Measurements from ENCODE around the gene SEMA6D. TPM values are rescaled to one million over a fixed set of nuclear protein-coding genes. Genes with fewer than 3 reads are reported as not detected.

SEMA6D gene, protein sequence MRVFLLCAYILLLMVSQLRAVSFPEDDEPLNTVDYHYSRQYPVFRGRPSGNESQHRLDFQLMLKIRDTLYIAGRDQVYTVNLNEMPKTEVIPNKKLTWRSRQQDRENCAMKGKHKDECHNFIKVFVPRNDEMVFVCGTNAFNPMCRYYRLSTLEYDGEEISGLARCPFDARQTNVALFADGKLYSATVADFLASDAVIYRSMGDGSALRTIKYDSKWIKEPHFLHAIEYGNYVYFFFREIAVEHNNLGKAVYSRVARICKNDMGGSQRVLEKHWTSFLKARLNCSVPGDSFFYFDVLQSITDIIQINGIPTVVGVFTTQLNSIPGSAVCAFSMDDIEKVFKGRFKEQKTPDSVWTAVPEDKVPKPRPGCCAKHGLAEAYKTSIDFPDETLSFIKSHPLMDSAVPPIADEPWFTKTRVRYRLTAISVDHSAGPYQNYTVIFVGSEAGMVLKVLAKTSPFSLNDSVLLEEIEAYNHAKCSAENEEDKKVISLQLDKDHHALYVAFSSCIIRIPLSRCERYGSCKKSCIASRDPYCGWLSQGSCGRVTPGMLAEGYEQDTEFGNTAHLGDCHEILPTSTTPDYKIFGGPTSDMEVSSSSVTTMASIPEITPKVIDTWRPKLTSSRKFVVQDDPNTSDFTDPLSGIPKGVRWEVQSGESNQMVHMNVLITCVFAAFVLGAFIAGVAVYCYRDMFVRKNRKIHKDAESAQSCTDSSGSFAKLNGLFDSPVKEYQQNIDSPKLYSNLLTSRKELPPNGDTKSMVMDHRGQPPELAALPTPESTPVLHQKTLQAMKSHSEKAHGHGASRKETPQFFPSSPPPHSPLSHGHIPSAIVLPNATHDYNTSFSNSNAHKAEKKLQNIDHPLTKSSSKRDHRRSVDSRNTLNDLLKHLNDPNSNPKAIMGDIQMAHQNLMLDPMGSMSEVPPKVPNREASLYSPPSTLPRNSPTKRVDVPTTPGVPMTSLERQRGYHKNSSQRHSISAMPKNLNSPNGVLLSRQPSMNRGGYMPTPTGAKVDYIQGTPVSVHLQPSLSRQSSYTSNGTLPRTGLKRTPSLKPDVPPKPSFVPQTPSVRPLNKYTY
- polyA plus RNA-seq (108 TPM in 2 replicates), polyA minus RNA-seq (294 and 336 TPM in 2 replicates)

DNA sequence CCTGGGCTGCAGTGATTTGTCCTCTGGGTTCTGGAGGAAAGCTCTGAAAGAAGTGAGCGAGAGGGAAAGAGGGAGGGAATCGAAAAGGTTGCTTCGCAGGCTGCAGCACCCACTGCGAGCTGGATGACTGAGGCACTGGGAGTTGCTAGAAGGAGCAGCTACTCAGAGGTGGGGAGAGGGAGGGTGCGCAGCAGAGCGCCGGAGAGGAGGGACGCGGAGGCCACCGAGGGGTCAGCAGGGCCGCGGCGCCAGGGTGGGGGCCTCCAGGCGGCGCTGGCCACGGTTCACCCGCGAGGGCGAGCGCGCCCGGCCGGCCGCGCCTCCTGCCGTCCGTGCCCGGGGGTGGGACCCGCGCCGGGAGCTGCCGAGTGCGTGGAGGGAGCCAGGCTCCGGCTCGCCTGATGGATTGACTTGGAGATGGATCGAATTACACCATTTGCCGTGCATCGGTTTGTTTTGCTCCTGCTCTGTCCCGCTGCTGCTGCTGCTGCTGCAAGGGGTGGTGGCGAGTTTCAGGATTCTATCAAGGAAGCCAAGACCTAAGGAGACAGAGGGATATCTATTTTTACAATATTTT, at the start of gene SEMA6D:
Gene SEMA6D, plus strand, starts transcription at position 470 of the 577 bp plus-strand sequence. CDS start 42,294 bp downstream, outside the sequence.
- Histone ChIP-seq H3K36me3 (ENCODE audit: insufficient read depth, low read length) (no peaks in the 10 kb centered on the region), H2AFZ (ENCODE audit: low read depth, low read length) (no peak within 1 kb of the TSS), H3K27me3 (ENCODE audit: insufficient read depth, low read depth, low read length) (peaks cover 6% of the 10 kb centered on the region), H3K9me3 (ENCODE audit: low read length) (no peaks in the 10 kb centered on the region), H3K9ac (ENCODE audit: low read length) (peak within 1 kb of the TSS; percentile 70), H3K4me2 (ENCODE audit: low read length) (peak within 1 kb of the TSS; percentile 65), H3K9me2 (ENCODE audit: insufficient read depth, low read length) (no peaks in the 10 kb centered on the region), H3K27ac (ENCODE audit: low read length) (peak within 1 kb of the TSS; percentile 61), H3F3A (ENCODE audit: insufficient read depth, low read length, poor library complexity, severe bottlenecking) (peaks cover 3% of the 10 kb centered on the region), H3K4me3 (ENCODE audit: low read length) (peak within 1 kb of the TSS; percentile 81), H3K79me2 (replicated peaks; ENCODE audit: insufficient read depth, low read length) (peaks cover 19% of the 10 kb centered on the region), H4K20me1 (ENCODE audit: insufficient read depth) (peaks cover 10% of the 10 kb centered on the region)
- TF ChIP-seq TAF1 (IDR thresholded peaks at IDR 0.05; ENCODE audit: low read depth): no peak
- TF ChIP-seq SMC3 (conservative IDR thresholded peaks at IDR 0.05; ENCODE audit: poor library complexity): peak; percentile 68
- TF ChIP-seq, protein P1, sequence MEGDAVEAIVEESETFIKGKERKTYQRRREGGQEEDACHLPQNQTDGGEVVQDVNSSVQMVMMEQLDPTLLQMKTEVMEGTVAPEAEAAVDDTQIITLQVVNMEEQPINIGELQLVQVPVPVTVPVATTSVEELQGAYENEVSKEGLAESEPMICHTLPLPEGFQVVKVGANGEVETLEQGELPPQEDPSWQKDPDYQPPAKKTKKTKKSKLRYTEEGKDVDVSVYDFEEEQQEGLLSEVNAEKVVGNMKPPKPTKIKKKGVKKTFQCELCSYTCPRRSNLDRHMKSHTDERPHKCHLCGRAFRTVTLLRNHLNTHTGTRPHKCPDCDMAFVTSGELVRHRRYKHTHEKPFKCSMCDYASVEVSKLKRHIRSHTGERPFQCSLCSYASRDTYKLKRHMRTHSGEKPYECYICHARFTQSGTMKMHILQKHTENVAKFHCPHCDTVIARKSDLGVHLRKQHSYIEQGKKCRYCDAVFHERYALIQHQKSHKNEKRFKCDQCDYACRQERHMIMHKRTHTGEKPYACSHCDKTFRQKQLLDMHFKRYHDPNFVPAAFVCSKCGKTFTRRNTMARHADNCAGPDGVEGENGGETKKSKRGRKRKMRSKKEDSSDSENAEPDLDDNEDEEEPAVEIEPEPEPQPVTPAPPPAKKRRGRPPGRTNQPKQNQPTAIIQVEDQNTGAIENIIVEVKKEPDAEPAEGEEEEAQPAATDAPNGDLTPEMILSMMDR (IDR thresholded peaks at IDR 0.05; ENCODE audit: poor library complexity, severe bottlenecking): peak; percentile 62
- peak; percentile 36 for TF ChIP-seq EP300 (conservative IDR thresholded peaks at IDR 0.05; ENCODE audit: poor library complexity, severe bottlenecking)
- TF ChIP-seq MXI1 (conservative IDR thresholded peaks at IDR 0.05; ENCODE audit: poor library complexity, severe bottlenecking): peak; percentile 53
- peak; percentile 20 for TF ChIP-seq POLR2AphosphoS5 (IDR thresholded peaks at IDR 0.05)
- TF ChIP-seq EZH2 (IDR thresholded peaks at IDR 0.05; ENCODE audit: borderline replicate concordance, insufficient read depth, low read length, poor library complexity, severe bottlenecking): no peak
- peak; percentile 60 for TF ChIP-seq RAD21 (conservative IDR thresholded peaks at IDR 0.05)
- TF ChIP-seq, protein P2, sequence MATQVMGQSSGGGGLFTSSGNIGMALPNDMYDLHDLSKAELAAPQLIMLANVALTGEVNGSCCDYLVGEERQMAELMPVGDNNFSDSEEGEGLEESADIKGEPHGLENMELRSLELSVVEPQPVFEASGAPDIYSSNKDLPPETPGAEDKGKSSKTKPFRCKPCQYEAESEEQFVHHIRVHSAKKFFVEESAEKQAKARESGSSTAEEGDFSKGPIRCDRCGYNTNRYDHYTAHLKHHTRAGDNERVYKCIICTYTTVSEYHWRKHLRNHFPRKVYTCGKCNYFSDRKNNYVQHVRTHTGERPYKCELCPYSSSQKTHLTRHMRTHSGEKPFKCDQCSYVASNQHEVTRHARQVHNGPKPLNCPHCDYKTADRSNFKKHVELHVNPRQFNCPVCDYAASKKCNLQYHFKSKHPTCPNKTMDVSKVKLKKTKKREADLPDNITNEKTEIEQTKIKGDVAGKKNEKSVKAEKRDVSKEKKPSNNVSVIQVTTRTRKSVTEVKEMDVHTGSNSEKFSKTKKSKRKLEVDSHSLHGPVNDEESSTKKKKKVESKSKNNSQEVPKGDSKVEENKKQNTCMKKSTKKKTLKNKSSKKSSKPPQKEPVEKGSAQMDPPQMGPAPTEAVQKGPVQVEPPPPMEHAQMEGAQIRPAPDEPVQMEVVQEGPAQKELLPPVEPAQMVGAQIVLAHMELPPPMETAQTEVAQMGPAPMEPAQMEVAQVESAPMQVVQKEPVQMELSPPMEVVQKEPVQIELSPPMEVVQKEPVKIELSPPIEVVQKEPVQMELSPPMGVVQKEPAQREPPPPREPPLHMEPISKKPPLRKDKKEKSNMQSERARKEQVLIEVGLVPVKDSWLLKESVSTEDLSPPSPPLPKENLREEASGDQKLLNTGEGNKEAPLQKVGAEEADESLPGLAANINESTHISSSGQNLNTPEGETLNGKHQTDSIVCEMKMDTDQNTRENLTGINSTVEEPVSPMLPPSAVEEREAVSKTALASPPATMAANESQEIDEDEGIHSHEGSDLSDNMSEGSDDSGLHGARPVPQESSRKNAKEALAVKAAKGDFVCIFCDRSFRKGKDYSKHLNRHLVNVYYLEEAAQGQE (IDR thresholded peaks at IDR 0.05; ENCODE audit: borderline replicate concordance): peak; percentile 18
